Mesenchymal stem cell (in vitro differentiated cells and primary cell): Measurements from ENCODE around the gene XPA.

Experiments used
- DNase-seq: peaks from one replicate; pipeline ENCODE4 v3.0.0-alpha.2; 2013
- H2AFZ ChIP-seq: one replicate; pipeline ENCODE4 v1.6.1; 2013; ENCODE audit warnings: low read depth, mild to moderate bottlenecking, control low read depth, inconsistent platforms, low read length, moderate library complexity
- H2AK5ac ChIP-seq: 2 replicates; pipeline ENCODE4 v1.6.1; 2013; ENCODE audit warnings: low read length, moderate library complexity, mild to moderate bottlenecking, inconsistent platforms; ENCODE audit not compliant: severe bottlenecking
- H2BK120ac ChIP-seq: one replicate; pipeline ENCODE4 v1.6.1; 2013; ENCODE audit warnings: low read depth, mild to moderate bottlenecking, inconsistent platforms, low read length, moderate library complexity
- H2BK12ac ChIP-seq, 2 experiments: one replicate each; pipeline ENCODE4 v1.6.1; 2013; ENCODE audit warnings: inconsistent platforms in 2 of 2, low read length in 2 of 2, mild to moderate bottlenecking in 2 of 2, moderate library complexity in 2 of 2, control low read depth in 1 of 2
- H2BK15ac ChIP-seq: one replicate; pipeline ENCODE4 v1.6.1; 2013; ENCODE audit warnings: mild to moderate bottlenecking, low read depth, inconsistent platforms; ENCODE audit not compliant: poor library complexity, severe bottlenecking
- H2BK5ac ChIP-seq: 2 replicates; pipeline ENCODE4 v1.6.1; 2013; ENCODE audit warnings: low read depth, mild to moderate bottlenecking, low read length, control low read depth, inconsistent platforms; ENCODE audit not compliant: poor library complexity, severe bottlenecking
- H3K14ac ChIP-seq, 2 experiments: one replicate each; pipeline ENCODE4 v1.6.1; 2013; ENCODE audit warnings: inconsistent platforms in 2 of 2, low read length in 2 of 2, control low read depth in 1 of 2, mild to moderate bottlenecking in 1 of 2, moderate library complexity in 1 of 2
- H3K18ac ChIP-seq, 2 experiments: one replicate each; pipeline ENCODE4 v1.6.1; 2013; ENCODE audit warnings: inconsistent platforms in 2 of 2, low read length in 2 of 2, control low read depth in 1 of 2, low read depth in 1 of 2, mild to moderate bottlenecking in 1 of 2
- H3K23ac ChIP-seq, 2 experiments: one replicate each; pipeline ENCODE4 v1.6.1; 2013; ENCODE audit warnings: inconsistent platforms in 2 of 2, low read length in 2 of 2, mild to moderate bottlenecking in 2 of 2, moderate library complexity in 2 of 2, control low read depth in 1 of 2
- H3K27ac ChIP-seq: 2 replicates; pipeline ENCODE4 v1.5.1; 2013; ENCODE audit warnings: mild to moderate bottlenecking, moderate library complexity, low read length, control low read depth, inconsistent platforms; ENCODE audit not compliant: poor library complexity, severe bottlenecking
- H3K27me3 ChIP-seq, 2 experiments: 2 replicates each; pipeline versions ENCODE4 v1.6.1 to v1.7.0; 2013; ENCODE audit warnings: low read length in 2 of 2, mild to moderate bottlenecking in 2 of 2, moderate library complexity in 2 of 2, control low read depth in 1 of 2, inconsistent platforms in 1 of 2; ENCODE audit not compliant: control insufficient read depth in 1 of 2, insufficient read depth in 1 of 2
- H3K36me3 ChIP-seq, 2 experiments: 2 replicates each; pipeline versions ENCODE4 v1.6.1 to v1.7.0; 2013; ENCODE audit warnings: low read length in 2 of 2, control low read depth in 1 of 2, inconsistent platforms in 1 of 2, low read depth in 1 of 2, mild to moderate bottlenecking in 1 of 2; ENCODE audit not compliant: insufficient read depth in 2 of 2, control insufficient read depth in 1 of 2
- H3K4ac ChIP-seq, 2 experiments: one replicate each; pipeline ENCODE4 v1.6.1; 2013; ENCODE audit warnings: inconsistent platforms in 2 of 2, low read length in 2 of 2, mild to moderate bottlenecking in 2 of 2, moderate library complexity in 2 of 2, control low read depth in 1 of 2, low read depth in 1 of 2
- H3K4me1 ChIP-seq: 2 replicates; pipeline ENCODE4 v1.6.1; 2013; ENCODE audit warnings: low read depth, low read length, control low read depth; ENCODE audit not compliant: control insufficient read depth, insufficient read depth
- H3K4me2 ChIP-seq: 2 replicates; pipeline ENCODE4 v1.6.1; 2013; ENCODE audit warnings: low read length, mild to moderate bottlenecking, inconsistent platforms; ENCODE audit not compliant: poor library complexity, severe bottlenecking
- H3K4me3 ChIP-seq, 2 experiments: 2 replicates each; pipeline versions ENCODE4 v1.5.1 to v1.7.0; 2013; ENCODE audit warnings: low read length in 2 of 2, mild to moderate bottlenecking in 2 of 2, control low read depth in 1 of 2, low read depth in 1 of 2; ENCODE audit not compliant: insufficient read depth in 1 of 2
- H3K79me1 ChIP-seq: replicated peaks from 2 replicates; pipeline ENCODE4 v1.6.1; 2013; ENCODE audit warnings: mild to moderate bottlenecking, control low read depth, low read length, inconsistent platforms; ENCODE audit not compliant: poor library complexity, severe bottlenecking
- H3K9ac ChIP-seq: 2 replicates; pipeline ENCODE4 v1.7.0; 2013; ENCODE audit warnings: mild to moderate bottlenecking, low read length, moderate library complexity
- H3K9me3 ChIP-seq: 2 replicates; pipeline ENCODE4 v1.7.0; 2013; ENCODE audit warnings: mild to moderate bottlenecking, low read length; ENCODE audit not compliant: control insufficient read depth
- H4K8ac ChIP-seq: one replicate; pipeline ENCODE4 v1.6.1; 2013; ENCODE audit warnings: inconsistent platforms, mild to moderate bottlenecking, low read length, moderate library complexity
- H4K91ac ChIP-seq: one replicate; pipeline ENCODE4 v1.6.1; 2013; ENCODE audit warnings: mild to moderate bottlenecking, low read length, inconsistent platforms
- WGBS: methylation state at CpG from one replicate; pipeline ENCODE4 v1.1.7; 2013; ENCODE audit warnings: mixed read lengths; 5-methylcytosine and 5-hydroxymethylcytosine counted together

Gene XPA

GRCh38 chr9:97660340-97660739 lies 36.8 kb downstream of the XPA start:
- H3K23ac ChIP-seq: no peak overlapping the region
- 98% methylated on average over 5 of the region's 5 CpGs for WGBS
- H3K36me3 ChIP-seq: peaks cover 25 to 98% of the 10 kb centered on the region in 2 experiments
- no peaks in the 10 kb centered on the region for H3K27me3 ChIP-seq
- H2BK5ac ChIP-seq: no peak overlapping the region
- no peak overlapping the region for H2AFZ ChIP-seq
- H3K79me1 ChIP-seq: peaks cover 19% of the 10 kb centered on the region
- peaks cover 3% of the 10 kb centered on the region for H3K9me3 ChIP-seq
- no peak for DNase-seq
- no peak overlapping the region for H2BK15ac ChIP-seq
- H4K91ac ChIP-seq: no peak overlapping the region
- no peak overlapping the region for H3K4me2 ChIP-seq
- H3K18ac ChIP-seq: no peak overlapping the region
- no peak overlapping the region for H2AK5ac ChIP-seq
- H2BK120ac ChIP-seq: no peak overlapping the region
- H3K4me3 ChIP-seq: no peak overlapping the region
- no peak overlapping the region for H2BK12ac ChIP-seq
- no peak overlapping the region for H3K9ac ChIP-seq
- H3K4me1 ChIP-seq: no peaks in the 10 kb centered on the region
- no peak overlapping the region for H3K14ac ChIP-seq
- H4K8ac ChIP-seq: no peak overlapping the region
- H3K4ac ChIP-seq: no peak overlapping the region
- H3K27ac ChIP-seq: no peak overlapping the region

GRCh38 chr9:97659771-97660170 lies 37.4 kb downstream of the XPA start:
- Histone ChIP-seq H2BK15ac (no peak overlapping the region), H2BK12ac (no peak overlapping the region), H2AK5ac (no peak overlapping the region), H3K27me3 (no peaks in the 10 kb centered on the region), H3K9me3 (peaks cover 3% of the 10 kb centered on the region), H3K23ac (no peak overlapping the region), H3K4me1 (no peaks in the 10 kb centered on the region), H3K4me3 (no peak overlapping the region), H4K91ac (no peak overlapping the region), H3K27ac (no peak overlapping the region), H3K4me2 (no peak overlapping the region), H4K8ac (no peak overlapping the region), H3K4ac (no peak overlapping the region), H3K9ac (no peak overlapping the region), H2BK5ac (no peak overlapping the region), H2AFZ (no peak overlapping the region), H3K14ac (no peak overlapping the region), H2BK120ac (no peak overlapping the region), H3K79me1 (peaks cover 19% of the 10 kb centered on the region), H3K36me3 (peaks cover 25 to 98% of the 10 kb centered on the region in 2 experiments), H3K18ac (no peak overlapping the region)
- WGBS: 96% methylated on average over 3 of the region's 3 CpGs
- no peak for DNase-seq

- no peak overlapping the region for H2BK12ac ChIP-seq
- H3K9me3 ChIP-seq: peaks cover 3% of the 10 kb centered on the region
- no peak overlapping the region for H3K4ac ChIP-seq
- no peak overlapping the region for H3K14ac ChIP-seq
- no peak overlapping the region for H2AFZ ChIP-seq
- H3K36me3 ChIP-seq: peaks cover 19 to 98% of the 10 kb centered on the region in 2 experiments
- H2AK5ac ChIP-seq: no peak overlapping the region
- H3K18ac ChIP-seq: no peak overlapping the region
- H3K9ac ChIP-seq: no peak overlapping the region
- peaks cover 15% of the 10 kb centered on the region for H3K79me1 ChIP-seq
- H2BK120ac ChIP-seq: no peak overlapping the region
- no peaks in the 10 kb centered on the region for H3K4me1 ChIP-seq
- H3K4me2 ChIP-seq: no peak overlapping the region
- no peak overlapping the region for H3K23ac ChIP-seq
- no peak overlapping the region for H3K27ac ChIP-seq
- no peak overlapping the region for H2BK5ac ChIP-seq
- no peak overlapping the region for H4K91ac ChIP-seq
- H2BK15ac ChIP-seq: no peak overlapping the region
- 100% methylated on average over 1 of the region's 1 CpG for WGBS
- H3K27me3 ChIP-seq: no peaks in the 10 kb centered on the region
- H4K8ac ChIP-seq: no peak overlapping the region
- DNase-seq: no peak
- no peak overlapping the region for H3K4me3 ChIP-seq
Observed at GRCh38 chr9:97658707-97659106, 38.4 kb downstream of the XPA start.

- Histone ChIP-seq H3K4ac (no peak overlapping the region), H3K18ac (no peak overlapping the region), H3K9me3 (no peaks in the 10 kb centered on the region), H4K91ac (no peak overlapping the region), H2AK5ac (no peak overlapping the region), H3K4me2 (no peak overlapping the region), H2BK15ac (no peak overlapping the region), H2BK12ac (no peak overlapping the region), H4K8ac (no peak overlapping the region), H3K36me3 (peaks cover 20 to 97% of the 10 kb centered on the region in 2 experiments), H2BK5ac (no peak overlapping the region), H3K23ac (no peak overlapping the region), H3K4me3 (no peak overlapping the region), H3K79me1 (peaks cover 13% of the 10 kb centered on the region), H3K4me1 (no peaks in the 10 kb centered on the region), H3K9ac (no peak overlapping the region), H3K27ac (no peak overlapping the region), H2BK120ac (no peak overlapping the region), H3K27me3 (no peaks in the 10 kb centered on the region), H3K14ac (no peak overlapping the region), H2AFZ (no peak overlapping the region)
- WGBS: 82% methylated on average over 2 of the region's 3 CpGs
- DNase-seq: peak; percentile 27
Observed at GRCh38 chr9:97651646-97652045, 45.5 kb downstream of the XPA start.
